ENCODE data around the gene CABP4.
"Not testable (repeated sequence)": the region's sequence is repeated elsewhere in the genome, so short reads cannot be mapped to it uniquely, and the experiment has no call there.

Gene CABP4

DNA sequence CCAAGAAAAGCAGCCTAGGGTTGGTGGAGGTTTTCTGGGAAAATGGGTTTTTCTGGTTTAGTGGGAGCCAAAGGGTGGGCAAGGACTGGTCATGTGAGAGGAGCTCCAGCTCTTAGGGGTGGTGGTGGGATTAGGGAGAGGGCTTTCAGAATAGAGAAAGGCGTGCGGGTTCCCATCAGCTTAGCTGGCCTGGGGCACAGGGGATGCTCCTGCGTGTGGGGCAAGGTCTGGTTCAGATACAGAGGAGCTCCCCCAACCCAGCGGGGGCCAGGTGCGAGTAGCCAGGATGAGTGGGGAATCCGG, 13.3 kb downstream of the CABP4 start:
- Mint-ChIP-seq H3K27me3 (no peaks in the 10 kb centered on the region), H3K4me1 (ENCODE audit: low read depth) (peaks cover 35% of the 10 kb centered on the region), H3K9me3 (no peaks in the 10 kb centered on the region), H3K27ac (peak overlapping the region; percentile 88), H3K36me3 (ENCODE audit: low read depth) (no peaks in the 10 kb centered on the region), H3K4me3 (peak overlapping the region; percentile 91)

DNA sequence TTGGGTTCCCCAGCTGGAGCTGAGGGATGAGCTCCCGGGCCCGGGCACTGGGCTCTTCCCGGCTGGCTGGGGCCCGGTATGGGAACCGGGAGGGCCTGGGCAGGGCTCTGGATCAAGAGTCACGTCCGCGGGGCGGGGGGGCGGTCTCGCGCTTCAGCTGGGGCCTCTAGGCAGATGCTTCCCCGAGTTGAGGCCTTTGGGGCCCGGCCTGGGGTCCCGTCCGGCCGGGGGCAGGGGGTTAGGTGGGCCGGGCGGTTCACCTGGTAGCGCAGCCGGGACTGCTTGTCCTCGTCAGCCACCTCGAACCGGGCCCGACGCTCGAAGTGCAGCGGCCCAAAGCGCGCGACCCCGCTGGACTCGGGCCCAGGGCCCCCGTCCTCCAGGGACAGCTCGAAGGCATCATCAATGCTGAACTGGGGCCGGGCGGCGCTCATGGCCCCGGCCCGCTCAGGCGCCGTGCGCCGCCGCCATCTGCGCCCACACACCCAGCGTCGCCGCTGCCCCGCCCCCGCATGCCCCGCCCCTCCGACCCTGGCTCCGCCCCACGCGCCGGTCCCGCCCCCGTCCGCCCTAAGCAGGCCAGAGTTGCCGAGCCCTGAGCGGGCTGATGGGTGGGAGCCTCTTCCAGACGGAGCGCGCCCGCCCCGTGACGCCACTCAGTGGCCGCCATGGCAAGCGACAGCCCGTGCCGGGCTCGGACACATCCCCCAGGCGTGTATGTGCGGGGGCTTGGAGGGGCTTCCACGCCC, 13.8 kb downstream of the CABP4 start, which contains the start of gene TMEM134:
Gene TMEM134 (minus strand): TSS at position 493 of the 749 bp plus-strand sequence. CDS start 59 bp downstream, at position 434.
- no peaks in the 10 kb centered on the region for H3K9me3 Mint-ChIP-seq
- no peaks in the 10 kb centered on the region for H3K27me3 Mint-ChIP-seq
- H3K36me3 Mint-ChIP-seq (ENCODE audit: low read depth): no peaks in the 10 kb centered on the region
- H3K4me1 Mint-ChIP-seq (ENCODE audit: low read depth): peaks cover 35% of the 10 kb centered on the region
- H3K27ac Mint-ChIP-seq: peak within 1 kb of the TSS; percentile 88
- H3K4me3 Mint-ChIP-seq: peak within 1 kb of the TSS; percentile 91

DNA sequence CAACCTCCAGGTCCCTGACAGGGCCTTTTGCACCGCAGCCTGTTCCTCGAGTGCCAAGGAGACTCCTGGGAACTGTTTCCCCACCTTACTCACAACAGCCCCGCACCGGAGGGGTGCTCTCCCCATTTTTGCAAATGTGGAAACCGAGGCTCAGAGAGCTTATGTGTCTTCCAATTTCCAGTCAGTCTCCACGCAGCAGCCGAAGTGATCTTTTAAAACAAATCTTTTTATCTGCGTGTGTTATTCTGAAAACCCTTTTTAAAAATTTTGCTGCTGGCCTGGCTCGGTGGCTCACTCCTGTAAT, 14.3 kb downstream of the CABP4 start:
- Mint-ChIP-seq H3K27ac (peak overlapping the region; percentile 86), H3K36me3 (ENCODE audit: low read depth) (no peaks in the 10 kb centered on the region), H3K4me1 (ENCODE audit: low read depth) (peaks cover 30% of the 10 kb centered on the region), H3K4me3 (peak overlapping the region; percentile 75), H3K9me3 (no peaks in the 10 kb centered on the region), H3K27me3 (no peaks in the 10 kb centered on the region)

DNA sequence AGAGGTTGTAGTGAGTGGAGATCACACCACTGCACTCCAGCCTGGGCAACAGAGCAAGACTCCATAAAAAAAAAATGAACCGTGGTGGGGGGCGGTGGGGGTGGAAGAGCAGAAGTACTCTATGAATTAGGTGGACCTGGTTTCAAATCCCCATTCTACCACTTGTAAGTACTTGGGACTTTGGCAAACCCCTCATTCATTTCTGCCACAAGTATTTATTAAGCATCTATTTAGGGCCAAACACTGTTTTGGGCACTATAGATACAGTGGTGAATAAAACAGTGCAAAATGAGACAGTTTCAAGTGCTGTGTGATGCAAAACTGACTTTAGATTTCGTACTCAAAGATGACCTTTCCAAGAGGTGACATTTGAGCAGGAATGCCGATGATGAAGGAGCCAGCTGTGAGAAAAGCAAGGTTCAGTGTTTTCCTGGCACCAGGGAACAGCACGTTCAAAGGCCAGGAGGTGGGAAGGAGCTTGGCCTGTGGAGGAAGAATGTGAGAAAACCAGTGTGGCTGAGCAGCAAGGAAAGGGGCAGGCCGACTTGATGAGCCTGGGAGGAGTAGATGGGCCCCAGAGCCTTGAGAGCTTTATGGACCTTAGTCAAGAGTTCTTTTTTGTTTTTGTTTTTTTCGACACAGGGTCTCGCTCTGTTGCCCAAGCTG, 15.3 kb downstream of the CABP4 start:
- Mint-ChIP-seq H3K27ac (peak overlapping the region; percentile 61), H3K4me3 (peak overlapping the region; percentile 75), H3K9me3 (no peaks in the 10 kb centered on the region), H3K27me3 (no peaks in the 10 kb centered on the region), H3K4me1 (ENCODE audit: low read depth) (peaks cover 26% of the 10 kb centered on the region), H3K36me3 (ENCODE audit: low read depth) (no peaks in the 10 kb centered on the region)

DNA sequence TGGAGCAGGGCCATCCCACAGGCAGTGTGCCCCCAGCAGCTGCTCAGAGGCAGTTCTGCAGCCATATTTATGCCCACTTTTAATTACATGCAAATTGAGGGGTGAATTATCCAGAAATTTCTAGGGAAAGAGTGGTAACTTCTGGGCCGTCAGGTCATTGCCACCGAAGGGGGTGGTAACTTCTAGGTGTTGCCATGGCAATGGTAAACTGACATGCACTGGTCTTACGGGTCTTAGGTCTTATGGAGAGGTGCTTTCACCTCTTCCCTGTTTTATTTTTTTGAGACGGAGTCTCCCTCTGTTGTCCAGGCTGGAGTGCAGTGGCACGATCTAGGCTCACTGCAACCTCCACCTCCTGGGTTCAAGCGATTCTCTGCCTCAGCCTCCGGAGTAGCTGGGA, 17.7 kb downstream of the CABP4 start:
- no peaks in the 10 kb centered on the region for H3K27me3 Mint-ChIP-seq

DNA sequence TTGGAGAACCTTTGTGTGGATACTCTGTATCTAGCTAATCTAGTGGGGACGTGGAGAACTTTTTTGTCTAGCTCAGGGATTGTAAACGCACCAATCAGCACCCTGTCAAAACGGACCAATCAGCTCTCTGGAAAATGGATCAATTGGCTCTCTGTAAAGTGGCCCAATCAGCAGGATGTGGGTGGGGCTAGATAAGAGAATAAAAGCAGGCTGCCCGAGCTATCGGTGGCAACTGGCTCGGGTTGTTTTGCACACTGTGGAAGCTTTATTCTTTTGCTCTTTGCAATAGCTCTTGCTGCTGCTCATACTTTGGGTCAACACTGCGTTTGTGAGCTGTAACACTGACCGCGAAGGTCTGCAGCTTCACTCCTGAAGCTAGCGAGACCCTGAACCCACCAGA, 21.5 kb downstream of the CABP4 start:
- H3K4me3 Mint-ChIP-seq; H3K36me3 Mint-ChIP-seq (ENCODE audit: low read depth); H3K9me3 Mint-ChIP-seq; H3K27me3 Mint-ChIP-seq; H3K27ac Mint-ChIP-seq; H3K4me1 Mint-ChIP-seq (ENCODE audit: low read depth): not testable (repeated sequence)

More for the DNA sequence above, 17.7 kb downstream of the CABP4 start:
- H3K4me3 Mint-ChIP-seq: no peak overlapping the region
- H3K27ac Mint-ChIP-seq: no peak overlapping the region
- no peaks in the 10 kb centered on the region for H3K9me3 Mint-ChIP-seq
- no peaks in the 10 kb centered on the region for H3K36me3 Mint-ChIP-seq (ENCODE audit: low read depth)
- H3K4me1 Mint-ChIP-seq (ENCODE audit: low read depth): peaks cover 10% of the 10 kb centered on the region

DNA sequence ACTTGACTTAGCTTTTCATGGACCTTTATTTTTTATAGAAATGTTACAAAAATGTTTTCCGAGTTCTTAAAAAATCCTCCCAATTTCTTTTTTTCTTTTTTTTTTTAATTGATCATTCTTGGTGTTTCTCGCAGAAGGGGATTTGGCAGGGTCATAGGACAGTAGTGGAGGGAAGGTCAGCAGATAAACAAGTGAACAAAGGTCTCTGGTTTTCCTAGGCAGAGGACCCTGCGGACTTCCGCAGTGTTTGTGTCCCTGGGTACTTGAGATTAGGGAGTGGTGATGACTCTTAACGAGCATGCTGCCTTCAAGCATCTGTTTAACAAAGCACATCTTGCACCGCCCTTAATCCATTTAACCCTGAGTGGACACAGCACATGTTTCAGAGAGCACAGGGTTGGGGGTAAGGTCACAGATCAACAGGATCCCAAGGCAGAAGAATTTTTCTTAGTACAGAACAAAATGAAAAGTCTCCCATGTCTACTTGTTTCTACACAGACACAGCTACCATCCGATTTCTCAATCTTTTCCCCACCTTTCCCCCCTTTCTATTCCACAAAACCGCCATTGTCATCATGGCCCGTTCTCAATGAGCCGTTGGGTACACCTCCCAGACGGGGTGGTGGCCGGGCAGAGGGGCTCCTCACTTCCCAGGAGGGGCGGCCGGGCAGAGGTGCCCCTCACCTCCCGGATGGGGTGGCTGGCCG, 22.3 kb downstream of the CABP4 start:
- H3K36me3 Mint-ChIP-seq (ENCODE audit: low read depth); H3K27ac Mint-ChIP-seq; H3K27me3 Mint-ChIP-seq; H3K4me3 Mint-ChIP-seq; H3K4me1 Mint-ChIP-seq (ENCODE audit: low read depth); H3K9me3 Mint-ChIP-seq: not testable (repeated sequence)

DNA sequence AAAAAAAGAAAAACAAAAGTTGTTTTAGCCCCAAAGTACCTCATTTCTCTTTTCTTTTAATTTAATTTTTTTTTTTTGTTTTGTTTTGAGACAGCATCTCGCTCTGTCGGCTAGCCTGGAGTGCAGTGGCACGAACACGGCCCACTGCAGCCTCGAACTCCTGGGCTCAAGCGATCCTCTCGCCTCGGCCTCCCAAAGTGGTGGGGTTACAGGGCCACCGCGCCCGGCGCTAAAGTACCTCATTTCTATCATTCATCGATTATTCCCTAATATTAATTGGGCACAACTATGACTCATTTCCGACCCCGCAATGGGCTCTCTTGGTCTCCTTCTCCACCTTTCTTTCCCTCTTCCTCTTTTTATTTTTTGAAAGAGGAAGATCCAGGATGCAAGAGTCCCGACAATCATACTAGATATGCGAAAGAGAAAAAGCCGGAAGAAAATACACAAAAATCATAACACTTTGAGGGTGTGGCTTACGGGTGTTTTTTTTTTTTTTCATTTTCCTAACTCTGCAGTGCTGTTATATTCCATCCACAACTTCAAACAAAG, 27.2 kb downstream of the CABP4 start:
- H3K27me3 Mint-ChIP-seq: no peaks in the 10 kb centered on the region
- peaks cover 28% of the 10 kb centered on the region for H3K36me3 Mint-ChIP-seq (ENCODE audit: low read depth)
- H3K27ac Mint-ChIP-seq: peak overlapping the region; percentile 99
- H3K4me3 Mint-ChIP-seq: peak overlapping the region; percentile 90
- peaks cover 50% of the 10 kb centered on the region for H3K4me1 Mint-ChIP-seq (ENCODE audit: low read depth)
- no peaks in the 10 kb centered on the region for H3K9me3 Mint-ChIP-seq

DNA sequence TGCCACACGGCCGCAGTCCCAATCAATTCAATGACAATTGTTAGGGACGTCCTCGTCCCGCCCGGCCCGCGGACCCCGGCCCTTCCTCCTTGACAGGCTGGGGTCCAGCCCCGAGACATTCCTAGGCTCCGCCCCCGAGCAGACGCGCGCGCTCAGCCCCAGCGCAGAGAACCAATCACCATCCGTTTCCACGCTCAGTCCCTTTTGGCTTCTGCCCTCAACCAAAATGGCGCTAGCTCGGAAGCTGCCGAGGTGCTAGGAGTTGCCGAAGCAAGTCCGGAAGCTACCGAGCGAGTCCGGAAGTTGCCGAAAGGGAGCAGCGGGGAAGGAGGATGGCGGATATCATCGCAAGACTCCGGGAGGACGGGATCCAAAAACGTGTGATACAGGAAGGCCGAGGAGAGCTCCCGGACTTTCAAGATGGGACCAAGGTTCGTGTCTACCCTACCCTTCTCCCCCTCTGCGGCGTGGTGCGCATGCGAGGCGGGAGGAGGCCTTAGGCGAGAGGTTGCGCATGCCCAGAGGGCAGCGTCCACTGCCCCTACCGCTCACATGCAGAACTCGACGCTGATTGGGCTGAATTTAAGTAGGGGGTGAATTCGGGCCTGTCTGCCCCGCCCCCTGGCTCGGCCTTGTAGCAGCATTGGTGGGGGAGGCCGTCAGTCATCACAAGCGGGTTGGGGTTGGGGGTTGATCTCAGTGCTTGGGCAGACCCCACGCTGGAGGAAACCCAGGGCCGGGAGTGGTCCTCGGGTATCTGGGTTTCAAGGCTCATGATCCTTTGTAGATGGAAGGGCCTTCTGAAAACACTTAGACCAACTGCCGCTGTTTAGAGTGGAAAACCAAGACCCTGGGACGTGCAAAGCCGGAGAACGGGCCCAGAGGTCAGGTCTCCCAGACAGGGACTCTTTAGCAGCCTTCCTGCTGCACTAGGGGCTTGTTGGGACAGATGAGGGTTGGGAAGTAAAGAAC, 28.0 kb downstream of the CABP4 start, which contains the start of gene AIP:
Gene AIP (plus strand): TSS at position 200 of the 972 bp plus-strand sequence. CDS start 133 bp downstream, at position 333.
- H3K36me3 Mint-ChIP-seq (ENCODE audit: low read depth): peaks cover 36% of the 10 kb centered on the region
- H3K9me3 Mint-ChIP-seq: no peaks in the 10 kb centered on the region
- peak within 1 kb of the TSS; percentile 90 for H3K4me3 Mint-ChIP-seq
- H3K27ac Mint-ChIP-seq: peak within 1 kb of the TSS; percentile 99
- no peaks in the 10 kb centered on the region for H3K27me3 Mint-ChIP-seq
- peaks cover 58% of the 10 kb centered on the region for H3K4me1 Mint-ChIP-seq (ENCODE audit: low read depth)

DNA sequence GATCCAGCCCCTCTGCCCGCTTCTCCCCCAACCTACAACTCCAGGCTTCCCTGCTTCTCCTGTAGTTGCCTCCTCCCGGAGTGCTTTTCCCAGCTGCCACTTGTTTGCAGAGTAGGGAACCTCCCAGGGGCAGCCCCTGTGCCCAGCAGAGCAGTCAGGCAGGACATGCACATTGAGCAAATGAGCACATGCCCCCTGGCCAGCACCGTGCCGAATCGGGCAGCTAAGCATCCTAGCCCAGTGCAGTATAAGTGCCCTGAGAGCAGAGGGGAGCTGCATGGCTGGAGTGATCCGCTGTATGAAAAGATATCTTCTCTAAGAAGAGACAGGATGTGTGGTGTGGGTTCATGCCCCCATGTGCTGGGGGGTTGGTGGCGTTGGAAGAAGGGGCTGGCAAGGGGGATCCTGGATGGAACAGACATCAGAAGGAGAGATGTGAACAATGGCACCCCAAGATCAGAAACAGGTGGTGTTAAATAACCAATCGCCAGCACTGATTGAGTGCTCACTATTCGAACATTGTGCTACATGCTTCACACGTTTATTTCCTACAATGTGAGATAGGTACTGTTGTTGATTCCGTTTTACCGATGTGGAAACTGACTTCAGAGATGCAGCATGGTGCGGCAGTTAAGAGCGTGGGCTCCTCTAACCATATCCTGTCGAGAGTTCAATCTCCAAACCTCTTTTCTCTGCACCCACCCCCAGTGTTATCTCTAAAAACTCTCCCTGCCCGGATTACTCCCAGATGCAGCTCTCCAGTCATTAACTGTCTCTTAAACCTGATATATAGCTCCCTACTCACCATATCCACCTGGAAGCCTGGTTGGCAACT, 28.9 kb downstream of the CABP4 start:
- peaks cover 36% of the 10 kb centered on the region for H3K36me3 Mint-ChIP-seq (ENCODE audit: low read depth)
- H3K27me3 Mint-ChIP-seq: no peaks in the 10 kb centered on the region
- peaks cover 67% of the 10 kb centered on the region for H3K4me1 Mint-ChIP-seq (ENCODE audit: low read depth)
- no peaks in the 10 kb centered on the region for H3K9me3 Mint-ChIP-seq
- H3K4me3 Mint-ChIP-seq: peak overlapping the region; percentile 90
- peak overlapping the region; percentile 99 for H3K27ac Mint-ChIP-seq

DNA sequence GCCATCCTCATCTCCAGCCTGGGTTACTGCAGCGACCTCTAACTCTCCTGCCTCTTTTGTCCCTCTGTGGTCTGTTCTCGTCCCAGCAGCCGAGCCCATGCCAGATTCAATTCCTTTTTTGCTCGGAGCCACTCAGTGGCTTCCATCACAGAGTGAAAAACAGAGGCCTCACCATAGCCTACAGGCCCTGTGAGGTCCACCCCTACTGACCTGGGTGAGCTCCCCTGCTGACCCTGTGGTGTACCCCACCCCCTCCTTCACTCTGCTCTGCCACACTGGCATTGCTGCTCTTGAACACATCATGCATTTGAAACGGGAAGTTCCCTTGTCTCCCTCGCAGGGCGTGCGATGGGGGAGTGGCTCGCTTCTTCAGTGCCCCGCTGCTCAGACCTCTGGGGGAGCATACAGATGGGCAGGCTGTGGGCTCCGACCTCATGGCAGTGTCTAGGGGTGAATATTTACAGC, 29.7 kb downstream of the CABP4 start:
- Mint-ChIP-seq H3K9me3 (no peaks in the 10 kb centered on the region), H3K27ac (peak overlapping the region; percentile 99), H3K36me3 (ENCODE audit: low read depth) (peaks cover 41% of the 10 kb centered on the region), H3K4me1 (ENCODE audit: low read depth) (peaks cover 72% of the 10 kb centered on the region), H3K4me3 (peak overlapping the region; percentile 90), H3K27me3 (no peaks in the 10 kb centered on the region)

DNA sequence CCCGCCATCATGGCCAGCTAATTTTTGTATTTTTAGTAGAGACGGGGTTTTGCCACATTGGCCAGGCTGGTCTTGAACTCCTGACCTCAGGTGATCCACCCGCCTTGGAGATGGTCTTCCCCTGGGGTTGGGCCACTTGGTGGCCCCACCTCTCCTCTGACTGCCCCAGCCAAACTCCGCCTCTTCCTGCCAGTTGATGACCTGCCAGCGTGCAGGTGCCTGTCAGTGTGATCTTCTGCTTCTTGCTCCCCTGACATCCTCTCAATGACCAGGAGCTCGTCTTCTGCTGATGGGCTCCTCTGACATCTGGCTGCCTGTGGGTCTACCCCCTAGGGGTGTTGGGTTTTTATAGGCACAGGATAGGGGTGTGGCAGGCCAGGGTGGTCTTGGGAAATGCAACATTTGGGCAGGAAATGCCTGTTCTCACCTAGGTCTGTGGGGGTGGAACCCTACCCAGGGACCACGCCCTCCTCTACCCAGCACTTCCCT, 30.8 kb downstream of the CABP4 start:
- not testable (repeated sequence) for H3K27me3 Mint-ChIP-seq, H3K9me3 Mint-ChIP-seq
- H3K36me3 Mint-ChIP-seq (ENCODE audit: low read depth): peaks cover 45% of the 10 kb centered on the region
- peak overlapping the region; percentile 90 for H3K4me3 Mint-ChIP-seq
- peaks cover 73% of the 10 kb centered on the region for H3K4me1 Mint-ChIP-seq (ENCODE audit: low read depth)
- H3K27ac Mint-ChIP-seq: peak overlapping the region; percentile 92

DNA sequence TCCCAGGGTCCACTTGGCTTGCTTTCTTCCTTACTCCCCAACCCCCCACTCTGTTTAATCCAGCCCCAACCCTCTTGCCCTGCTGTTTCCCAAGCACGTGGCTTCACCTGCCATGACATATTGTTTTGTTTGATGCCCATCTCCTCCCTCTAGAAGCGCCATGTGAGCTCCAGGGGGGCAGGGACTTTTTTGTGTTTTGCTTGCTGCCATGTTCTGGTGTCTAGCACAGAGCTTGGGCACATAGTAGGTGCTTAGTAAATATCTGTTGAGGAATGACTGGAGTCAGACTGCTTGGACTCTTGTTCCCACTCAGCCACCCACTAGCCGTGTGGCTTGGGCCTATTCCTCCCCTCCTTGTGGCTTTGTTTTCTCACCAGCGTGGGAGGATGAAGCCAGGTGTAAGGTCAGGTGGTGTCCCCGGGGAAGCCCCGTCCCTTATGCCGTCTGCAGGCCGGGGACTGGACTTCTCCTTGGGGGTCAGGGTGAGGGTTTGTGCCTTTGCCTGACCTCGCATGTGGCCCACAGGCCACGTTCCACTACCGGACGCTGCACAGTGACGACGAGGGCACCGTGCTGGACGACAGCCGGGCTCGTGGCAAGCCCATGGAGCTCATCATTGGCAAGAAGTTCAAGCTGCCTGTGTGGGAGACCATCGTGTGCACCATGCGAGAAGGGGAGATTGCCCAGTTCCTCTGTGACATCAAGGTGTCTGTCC, 31.5 kb downstream of the CABP4 start:
- Mint-ChIP-seq H3K9me3 (no peaks in the 10 kb centered on the region), H3K4me3 (peak overlapping the region; percentile 90), H3K27ac (peak overlapping the region; percentile 92), H3K36me3 (ENCODE audit: low read depth) (peaks cover 47% of the 10 kb centered on the region), H3K4me1 (ENCODE audit: low read depth) (peaks cover 73% of the 10 kb centered on the region), H3K27me3 (no peaks in the 10 kb centered on the region)

Measured in stimulated activated naive CD8-positive, alpha-beta T cell treated with anti-CD3 and anti-CD28 coated beads, Interleukin-15, Interleukin-2, amounts not matched to agents 100 ng/mL and 50 ng/mL, for 24 hours (primary cell).